HG03039 (cell line): Measurements from ENCODE around the gene ARNT2.

ENCODE experiments used
- ATAC-seq: cut with Tn5 transposase; IDR thresholded peaks from one replicate; pipeline ENCODE4 v1.9.1; 2021; ENCODE audit warnings: mild to moderate bottlenecking, moderate library complexity; ENCODE audit not compliant: unreplicated experiment

The ARNT2 gene

DNA sequence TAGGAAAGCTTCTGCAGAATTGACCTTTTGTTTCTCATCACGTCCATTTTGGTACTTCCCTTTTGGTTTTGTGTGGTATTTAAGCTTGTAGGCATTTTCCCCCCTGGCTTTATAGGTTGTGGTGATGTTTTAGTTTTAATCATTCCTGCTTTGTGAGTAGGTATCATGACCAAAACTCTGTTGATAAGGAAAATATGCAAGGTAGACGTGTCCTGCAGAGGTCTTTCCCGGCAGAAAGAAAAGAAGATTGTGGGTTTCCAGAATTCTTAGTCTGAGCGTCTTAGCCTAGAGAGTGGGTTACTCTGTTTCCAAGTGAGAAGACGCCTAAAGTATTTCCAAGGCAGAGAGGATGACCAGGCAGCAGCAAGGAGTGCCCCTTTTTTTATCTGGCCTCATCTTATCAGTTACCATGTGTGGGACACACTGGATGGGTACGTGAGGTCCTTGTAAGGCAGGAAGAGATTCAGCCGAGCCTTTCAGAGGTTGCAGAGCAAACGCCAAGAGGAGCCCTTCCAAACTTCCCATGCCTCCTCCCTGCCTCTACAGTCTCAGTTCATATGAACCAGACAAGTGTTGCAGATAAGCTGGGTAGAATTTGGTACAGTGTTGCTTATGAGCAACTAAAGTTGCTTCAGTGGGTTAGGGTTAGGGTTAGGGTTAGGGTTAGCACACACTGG lies 58.8 kb downstream of the ARNT2 start:
- ATAC-seq, result no peak

- no peak for ATAC-seq
These were observed 60.9 kb downstream of the ARNT2 start for GRCh38 chr15:80464951-80465625.

DNA sequence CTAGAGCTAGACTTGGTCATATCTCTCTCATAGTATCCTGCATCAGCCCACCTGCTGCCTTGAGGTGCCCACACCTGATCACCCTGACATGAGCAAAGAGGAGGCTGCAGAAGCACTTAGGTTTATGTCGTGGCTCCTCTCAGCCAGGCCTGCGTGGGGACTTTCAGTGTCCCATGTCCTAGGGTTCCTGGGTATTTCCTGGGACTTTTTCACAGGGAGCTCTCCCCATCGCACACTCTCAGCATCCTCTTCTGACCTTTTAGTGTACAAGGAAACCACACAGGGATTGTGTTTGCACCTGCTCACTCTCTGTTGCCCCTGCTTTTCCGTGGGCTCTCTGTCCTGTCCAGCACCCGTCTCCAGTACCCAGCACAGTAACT lies 61.4 kb downstream of the ARNT2 start:
- no peak for ATAC-seq

DNA sequence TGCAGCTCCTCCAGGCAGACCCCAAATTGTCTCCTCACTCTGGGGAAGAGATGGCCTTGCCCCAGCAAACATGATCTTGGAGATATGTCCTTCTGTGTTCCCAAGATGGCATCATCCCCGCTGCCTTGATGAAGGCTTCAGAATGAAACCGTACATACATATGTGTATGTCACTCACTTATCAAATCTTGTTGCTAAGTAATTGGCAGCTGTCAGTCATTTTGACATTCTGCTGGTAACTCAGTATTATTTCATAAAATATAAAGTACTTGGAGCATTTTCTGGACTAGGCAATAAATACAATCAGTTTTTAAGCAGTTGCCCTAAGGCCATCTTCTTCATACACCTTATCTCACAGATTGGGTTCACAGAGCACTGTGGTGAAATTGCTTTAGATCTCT lies 62.4 kb downstream of the ARNT2 start:
- ATAC-seq, result no peak

- ATAC-seq, result no peak
These were observed 63.1 kb downstream of the ARNT2 start for GRCh38 chr15:80467311-80467714.

GRCh38 chr15:80468796-80469195 lies 64.6 kb downstream of the ARNT2 start:
- ATAC-seq, result no peak

DNA sequence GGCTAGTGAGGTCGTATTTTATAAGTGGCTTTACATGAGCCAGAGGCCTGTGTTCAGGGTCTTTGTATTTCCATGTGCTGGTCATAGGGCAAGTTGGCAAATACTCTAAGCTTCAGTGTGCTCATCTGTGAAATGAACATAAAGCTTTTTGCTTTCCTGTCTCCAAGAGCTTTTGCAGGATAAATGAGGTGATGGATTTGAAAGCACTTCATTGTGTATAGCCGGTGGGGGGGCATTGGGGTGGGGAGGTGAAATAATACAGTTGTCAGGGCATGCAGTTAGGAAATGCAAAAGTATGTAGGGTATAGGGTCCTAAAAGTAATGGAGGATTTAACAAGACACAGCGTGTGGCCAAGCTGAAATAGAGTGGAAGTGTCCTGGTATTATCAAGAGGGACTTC lies 67.7 kb downstream of the ARNT2 start:
- ATAC-seq, result no peak

DNA sequence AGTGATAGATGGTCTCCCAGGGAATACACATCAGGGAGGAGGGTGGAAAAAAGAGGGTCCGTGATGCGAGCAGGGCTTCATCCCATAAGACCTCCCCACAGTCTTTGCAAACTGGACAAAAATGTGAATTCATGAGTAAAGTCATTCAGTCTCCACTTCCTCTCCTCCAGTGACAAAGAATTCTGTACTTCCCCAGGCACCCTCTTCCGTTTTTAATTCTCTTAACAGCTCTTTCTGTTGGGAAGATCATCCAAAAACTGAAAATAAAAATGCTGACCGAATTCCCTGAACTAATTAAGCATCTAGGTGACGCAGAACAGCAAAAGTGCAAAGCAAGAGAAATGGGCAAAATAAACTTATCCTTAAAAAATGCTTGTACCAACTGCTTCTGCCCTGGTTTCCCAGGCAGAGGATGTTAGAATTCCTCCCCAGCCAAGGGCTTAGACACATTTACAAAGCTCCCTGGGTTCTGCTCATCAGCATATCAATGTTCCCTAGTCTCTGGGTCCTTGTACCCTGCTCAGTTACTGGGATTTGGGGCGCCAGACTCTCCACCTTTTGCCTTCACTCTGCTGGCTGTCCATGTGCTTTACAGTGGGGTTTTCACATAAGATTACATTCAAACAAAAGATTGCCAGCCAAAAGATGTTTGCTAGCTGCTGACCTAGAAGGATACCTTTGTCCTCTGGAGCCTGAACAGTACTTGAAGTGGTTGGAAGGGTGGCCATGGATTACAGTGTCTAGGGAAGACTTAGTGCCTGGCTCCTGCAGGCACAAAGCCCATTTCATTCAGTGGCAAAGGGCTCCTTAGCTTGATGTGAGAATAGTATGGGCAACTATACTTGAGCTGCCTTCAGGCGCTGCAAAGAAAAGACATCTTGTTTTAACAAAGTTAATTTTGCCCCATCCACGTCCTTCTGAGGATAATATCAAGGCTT lies 69.4 kb downstream of the ARNT2 start:
- ATAC-seq, result no peak

DNA sequence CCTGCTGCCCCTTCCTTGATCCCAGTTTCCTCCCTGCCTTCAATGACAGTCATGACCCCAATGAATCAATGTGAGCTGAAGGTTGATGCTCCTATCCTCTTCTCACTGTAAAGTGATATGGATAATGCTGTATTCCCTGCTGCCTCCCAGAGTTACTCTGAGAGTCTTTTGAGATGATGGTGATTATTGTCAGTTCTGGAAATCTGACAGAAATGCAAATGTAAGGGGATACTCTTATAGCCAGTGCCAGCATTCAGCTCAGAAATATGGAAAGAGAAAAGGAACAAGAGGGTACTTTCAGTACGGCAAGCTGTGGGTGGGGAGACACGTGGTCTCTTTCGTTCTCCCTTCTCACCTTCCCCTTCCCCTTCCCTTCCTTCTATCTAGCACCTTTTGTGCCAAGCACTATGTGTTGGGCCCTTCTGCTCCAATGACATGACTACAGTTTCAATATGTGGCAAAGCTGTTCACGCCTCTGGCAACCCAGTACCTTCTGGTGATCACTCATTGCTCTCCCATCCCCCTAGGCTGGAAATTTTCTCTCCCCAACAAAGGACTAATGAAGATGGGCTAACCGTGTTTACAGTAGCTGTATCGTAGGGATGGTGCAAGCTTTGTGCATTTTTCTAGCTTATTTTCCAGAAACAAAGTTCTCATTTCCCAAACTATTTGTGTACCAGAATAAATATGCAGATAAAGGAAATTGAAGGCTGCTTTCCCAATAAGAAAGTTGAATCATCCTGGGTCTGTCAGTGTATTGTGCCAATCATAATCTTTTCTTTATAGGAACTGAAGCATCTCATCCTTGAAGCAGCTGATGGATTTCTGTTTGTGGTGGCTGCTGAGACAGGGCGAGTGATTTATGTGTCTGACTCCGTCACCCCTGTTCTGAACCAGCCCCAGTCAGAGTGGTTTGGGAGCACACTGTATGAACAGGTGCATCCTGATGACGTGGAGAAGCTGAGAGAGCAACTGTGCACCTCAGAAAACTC lies 70.3 kb downstream of the ARNT2 start:
- no peak for ATAC-seq

DNA sequence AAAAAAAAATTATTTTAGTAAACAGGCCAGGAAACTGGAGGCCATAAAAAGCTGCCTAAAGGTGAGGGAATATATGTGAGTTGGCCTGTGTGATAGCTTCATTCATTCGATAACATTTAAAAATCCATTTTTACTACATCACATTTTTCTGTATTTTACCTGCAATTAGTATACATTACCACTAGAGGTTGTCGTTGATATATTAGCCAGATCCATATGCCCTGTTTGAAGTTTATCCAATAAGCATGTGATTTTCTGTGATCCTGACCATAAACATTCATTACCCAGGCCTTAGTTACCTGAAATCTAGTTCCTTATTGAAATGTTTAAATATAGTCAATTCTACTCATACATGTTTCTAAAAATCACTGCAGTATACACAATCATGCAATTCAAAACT lies 71.4 kb downstream of the ARNT2 start:
- ATAC-seq, result no peak

DNA sequence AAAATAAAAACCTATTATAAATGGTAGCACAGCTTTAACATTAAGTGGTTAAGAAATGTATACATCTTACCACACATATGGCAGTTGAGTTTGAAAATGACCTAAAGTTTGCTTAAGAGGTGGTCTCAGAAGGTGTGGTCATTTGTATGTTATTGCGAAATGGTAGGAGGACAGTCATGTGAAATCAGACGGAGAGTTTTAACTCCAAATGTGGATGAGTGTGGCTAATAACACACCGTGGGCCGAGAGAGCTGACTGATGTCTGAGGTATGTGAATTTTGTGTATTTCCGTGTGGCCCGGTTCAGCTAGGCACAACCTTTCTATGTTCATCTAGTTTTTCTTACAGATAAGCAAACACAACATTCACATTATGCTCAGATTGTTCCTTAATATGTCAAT lies 71.9 kb downstream of the ARNT2 start:
- no peak for ATAC-seq

GRCh38 chr15:80478075-80478474 lies 73.9 kb downstream of the ARNT2 start:
- ATAC-seq, result no peak

GRCh38 chr15:80479191-80479590 lies 75.0 kb downstream of the ARNT2 start:
- ATAC-seq, result no peak

GRCh38 chr15:80480171-80480811 lies 76.1 kb downstream of the ARNT2 start:
- ATAC-seq, result no peak

GRCh38 chr15:80480909-80481308 lies 76.7 kb downstream of the ARNT2 start:
- ATAC-seq, result no peak

- no peak for ATAC-seq
These were observed 78.5 kb downstream of the ARNT2 start for GRCh38 chr15:80482696-80483095.

DNA sequence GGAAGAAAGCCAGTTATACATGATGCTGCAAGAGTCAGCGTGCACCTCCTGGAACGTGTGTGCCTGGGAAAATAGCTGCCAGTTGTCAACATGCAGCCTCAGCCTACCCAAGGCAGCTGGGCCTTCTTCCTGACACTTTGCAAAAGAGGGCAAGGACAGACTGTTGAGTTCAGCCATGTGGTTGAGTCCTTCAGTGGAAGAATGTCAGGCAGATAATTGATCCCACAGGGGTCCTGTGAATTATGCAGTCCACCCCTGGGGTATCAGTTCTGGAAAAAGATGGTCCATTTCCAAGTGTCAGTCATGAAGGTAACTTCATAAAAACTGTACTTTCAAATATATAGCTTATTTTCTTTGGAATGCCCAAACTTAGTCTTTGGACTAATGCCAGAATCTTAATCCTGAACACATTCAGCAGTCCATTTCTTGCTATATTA lies 79.6 kb downstream of the ARNT2 start:
- no peak for ATAC-seq

- no peak for ATAC-seq
These were observed 80.2 kb downstream of the ARNT2 start for GRCh38 chr15:80484333-80484864.

GRCh38 chr15:80485370-80486164 lies 81.4 kb downstream of the ARNT2 start:
- no peak for ATAC-seq
